ENCODE results near the gene CD160. TPM values are rescaled to one million over a fixed set of nuclear protein-coding genes. Genes with fewer than 3 reads are reported as not detected.

CD160 gene
- total and polyA plus RNA-seq, 10 of the 15 experiments (the other 5 are each of a cell fraction or from before 2014, with no cell fraction given), result 0.06 to 1.1 (median 0.26) TPM; not detected in 5

GRCh38 chr1:145758575-145758974 lies 39.3 kb downstream of the CD160 start (continued):
- no peak for TF ChIP-seq ZNF592 (IDR thresholded peaks at IDR 0.05)
- no peak for TF ChIP-seq ATF2 (IDR thresholded peaks at IDR 0.05; ENCODE audit: low read length)
- no peak for TF ChIP-seq E2F8 (IDR thresholded peaks at IDR 0.05; ENCODE audit: low read depth, partially characterized antibody)
- TF ChIP-seq POU2F2 (IDR thresholded peaks at IDR 0.05; ENCODE audit: borderline replicate concordance, low read depth, low read length), result no peak
- no peak for TF ChIP-seq ZBTB11 (CRISPR knock-in tag; IDR thresholded peaks at IDR 0.05)
- no peak for TF ChIP-seq JUND (IDR thresholded peaks at IDR 0.05; ENCODE audit: low read depth, low read length)
- no peak for TF ChIP-seq ZNF687 (IDR thresholded peaks at IDR 0.05)
- TF ChIP-seq TBL1XR1 (IDR thresholded peaks at IDR 0.05; ENCODE audit: low read depth, low read length), result no peak
- TF ChIP-seq USF1 (IDR thresholded peaks at IDR 0.05; ENCODE audit: borderline replicate concordance, extremely low read length, insufficient read depth, low read depth, low read length), result no peak
- no peak for TF ChIP-seq RAD51 (IDR thresholded peaks at IDR 0.05)
- no peak for TF ChIP-seq KLF5 (IDR thresholded peaks at IDR 0.05; ENCODE audit: partially characterized antibody)
- no peak for TF ChIP-seq KDM1A (IDR thresholded peaks at IDR 0.05; ENCODE audit: borderline replicate concordance)

Measured in GM12878 (cell line).